Caco-2 (cell line): Measurements from ENCODE around the gene VEPH1. TPM values are rescaled to one million over a fixed set of nuclear protein-coding genes. Genes with fewer than 3 reads are reported as not detected.

Experiments
- BruUV-seq: library from RNA; stranded (reverse); fragments of 400-500 nt; replicated peaks from 2 replicates; lab custom pipeline; 2021; lab: Mats Ljungman, UMichigan
- CTCF ChIA-PET: fragments of 300-600 bp; sonication (Branson Sonifier 250); formaldehyde crosslinking; loops from one replicate; lab custom pipeline; 2022; ENCODE audit warnings: antibody characterized with exemption; lab: Charles Lee
- POLR2A ChIA-PET: fragments of 300-600 bp; sonication (Branson Sonifier 250); formaldehyde crosslinking; loops from one replicate; lab custom pipeline; 2022; ENCODE audit warnings: antibody characterized with exemption; lab: Charles Lee
- DNase-seq, 2 experiments: peaks; one replicate each; pipeline versions ENCODE4 v3.0.0 to v3.0.0-alpha.2; 2020 to 2022
- H3K27me3 ChIP-seq: replicated peaks from 2 replicates; pipeline ENCODE4 v1.6.0; 2011; ENCODE audit warnings: low read length; ENCODE audit not compliant: control insufficient read depth, insufficient read depth
- H3K36me3 ChIP-seq: 2 replicates; pipeline ENCODE4 v1.5.1; 2011; ENCODE audit warnings: low read length; ENCODE audit not compliant: control insufficient read depth, insufficient read depth
- H3K4me1 ChIP-seq: fragments of 250-450 bp; sonication (Bioruptor Pico); 2 replicates; pipeline ENCODE4 v1.5.1; 2020; ENCODE audit warnings: mild to moderate bottlenecking
- H3K4me3 ChIP-seq: 2 replicates; pipeline ENCODE4 v1.5.1; 2011; ENCODE audit warnings: low read depth, mild to moderate bottlenecking, control low read depth, low read length
- H3K9me3 ChIP-seq: fragments of 250-450 bp; sonication (Bioruptor Pico); 2 replicates; pipeline ENCODE4 v1.5.1; 2020; ENCODE audit warnings: mild to moderate bottlenecking, moderate library complexity
- H3K27ac Mint-ChIP-seq: one replicate; pipeline ENCODE4 v1.8.0; 2022; ENCODE audit warnings: mixed read lengths; ENCODE audit not compliant: unreplicated experiment
- H3K27me3 Mint-ChIP-seq: one replicate; pipeline ENCODE4 v1.8.0; 2022; ENCODE audit warnings: mixed read lengths; ENCODE audit not compliant: insufficient read depth, unreplicated experiment
- H3K36me3 Mint-ChIP-seq: one replicate; pipeline ENCODE4 v1.8.0; 2022; ENCODE audit warnings: mild to moderate bottlenecking, mixed read lengths; ENCODE audit not compliant: insufficient read depth, unreplicated experiment
- H3K4me1 Mint-ChIP-seq: one replicate; pipeline ENCODE4 v1.8.0; 2022; ENCODE audit warnings: low read depth, mixed read lengths; ENCODE audit not compliant: unreplicated experiment
- H3K4me3 Mint-ChIP-seq: one replicate; pipeline ENCODE4 v1.8.0; 2022; ENCODE audit warnings: mild to moderate bottlenecking, moderate library complexity, mixed read lengths; ENCODE audit not compliant: unreplicated experiment
- H3K9me3 Mint-ChIP-seq: one replicate; pipeline ENCODE4 v1.8.0; 2022; ENCODE audit warnings: mixed read lengths; ENCODE audit not compliant: unreplicated experiment
- CTCF ChIP-seq, 2 experiments: fragments of 200-600 bp in 1 of 2; IDR thresholded peaks; 1 replicate in 1 of 2; 2 replicates in 1 of 2; pipeline versions ENCODE4 v1.5.1 to v1.8.0; 2011 to 2022; ENCODE audit warnings: antibody characterized with exemption in 1 of 2, control low read depth in 1 of 2, inconsistent platforms in 1 of 2, low read depth in 1 of 2, low read length in 1 of 2, mild to moderate bottlenecking in 1 of 2, moderate library complexity in 1 of 2; ENCODE audit not compliant: insufficient read depth in 1 of 2, severe bottlenecking in 1 of 2, unreplicated experiment in 1 of 2
- intact Hi-C: fragments of 100-400 bp; cut with micrococcal nuclease; formaldehyde crosslinking; loops from one replicate; pipeline ENCODE4 v1.10.0; 2022; ENCODE audit not compliant: unreplicated experiment
- total RNA-seq: library from RNA; stranded (reverse); gene quantifications from 2 replicates; pipeline ENCODE4 v1.2.3, GENCODE V29; 2022

The VEPH1 gene
- total RNA-seq, 1 experiment from 2014 or later: 12.0 TPM

DNA sequence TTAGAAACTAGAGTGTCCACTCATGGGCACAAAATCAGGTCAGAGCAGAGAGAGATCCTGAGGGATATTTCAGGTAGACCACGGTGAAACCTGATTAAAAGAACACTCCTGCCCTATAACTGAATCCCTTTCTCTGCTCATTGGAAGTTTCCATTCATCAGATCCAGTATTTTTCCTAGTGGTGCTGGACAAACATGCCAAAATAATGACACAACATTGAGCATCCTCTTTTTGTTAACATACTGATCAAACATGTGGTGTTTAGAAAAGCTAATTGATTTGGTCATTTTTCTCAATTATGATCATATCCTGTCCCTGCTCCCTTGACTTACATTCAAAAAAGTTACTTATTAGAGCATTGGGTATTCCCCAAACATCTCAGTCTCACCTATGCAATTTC is 39.4 kb downstream of the VEPH1 start:
- Histone ChIP-seq H3K4me3 (no peak overlapping the region), H3K36me3 (no peaks in the 10 kb centered on the region), H3K27me3 (no peaks in the 10 kb centered on the region), H3K9me3 (no peaks in the 10 kb centered on the region), H3K4me1 (no peaks in the 10 kb centered on the region)
- Mint-ChIP-seq H3K27ac (no peak overlapping the region), H3K36me3 (peaks cover 6% of the 10 kb centered on the region), H3K4me1 (no peaks in the 10 kb centered on the region), H3K27me3 (peaks cover 4% of the 10 kb centered on the region), H3K4me3 (no peak overlapping the region), H3K9me3 (no peaks in the 10 kb centered on the region)
- TF ChIP-seq CTCF (IDR thresholded peaks at IDR 0.05; ENCODE audit: insufficient read depth in 1 of 2, low read depth in 1 of 2, low read length in 1 of 2, severe bottlenecking in 1 of 2, unreplicated experiment in 1 of 2): no peak
- ChIA-PET POLR2A (no interaction called here), CTCF (no interaction called here)
- no TSS peak for BruUV-seq
- intact Hi-C loops: no loop called here
- DNase-seq: no peak

GRCh38 chr3:157460253-157460652 is 43.0 kb downstream of the VEPH1 start:
- ChIA-PET CTCF (no interaction called here), POLR2A (no interaction called here)
- no peaks in the 10 kb centered on the region for H3K4me1 ChIP-seq
- BruUV-seq: no TSS peak
- H3K27ac Mint-ChIP-seq: no peak overlapping the region
- H3K9me3 Mint-ChIP-seq: no peaks in the 10 kb centered on the region
- H3K4me3 ChIP-seq: no peak overlapping the region
- H3K9me3 ChIP-seq: no peaks in the 10 kb centered on the region
- no peaks in the 10 kb centered on the region for H3K4me1 Mint-ChIP-seq
- no peaks in the 10 kb centered on the region for H3K36me3 ChIP-seq
- intact Hi-C loops: no loop called here
- H3K27me3 Mint-ChIP-seq: peaks cover 7% of the 10 kb centered on the region
- TF ChIP-seq CTCF (IDR thresholded peaks at IDR 0.05; ENCODE audit: insufficient read depth in 1 of 2, low read depth in 1 of 2, low read length in 1 of 2, severe bottlenecking in 1 of 2, unreplicated experiment in 1 of 2): no peak
- H3K27me3 ChIP-seq: no peaks in the 10 kb centered on the region
- no peaks in the 10 kb centered on the region for H3K36me3 Mint-ChIP-seq
- H3K4me3 Mint-ChIP-seq: no peak overlapping the region
- DNase-seq: no peak

DNA sequence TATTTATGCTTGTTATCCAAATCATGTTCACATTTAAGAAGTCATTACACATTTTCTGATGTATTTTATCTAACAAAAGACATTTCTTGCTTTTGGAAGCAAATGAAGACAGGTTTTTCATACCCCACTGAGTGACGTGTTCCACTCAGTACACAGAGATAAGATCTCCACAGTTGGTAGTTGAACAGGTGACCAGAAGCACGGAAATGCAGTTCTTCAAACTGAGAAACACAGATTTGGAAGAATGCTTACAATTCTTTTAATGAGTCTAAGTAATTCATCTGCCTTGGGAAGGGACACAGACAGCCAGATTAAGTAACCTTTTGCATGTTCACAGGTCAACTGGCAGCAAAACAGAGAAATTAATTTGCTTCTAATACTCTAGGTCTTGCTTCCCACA is 43.5 kb downstream of the VEPH1 start:
- POLR2A ChIA-PET: no interaction called here
- CTCF ChIA-PET: no interaction called here
- Mint-ChIP-seq H3K36me3 (no peaks in the 10 kb centered on the region), H3K4me3 (no peak overlapping the region), H3K27me3 (peaks cover 7% of the 10 kb centered on the region), H3K4me1 (no peaks in the 10 kb centered on the region), H3K9me3 (no peaks in the 10 kb centered on the region), H3K27ac (no peak overlapping the region)
- no peaks in the 10 kb centered on the region for H3K4me1 ChIP-seq
- intact Hi-C loops: no loop called here
- no peak for DNase-seq
- H3K4me3 ChIP-seq: no peak overlapping the region
- no peak for TF ChIP-seq CTCF (IDR thresholded peaks at IDR 0.05; ENCODE audit: insufficient read depth in 1 of 2, low read depth in 1 of 2, low read length in 1 of 2, severe bottlenecking in 1 of 2, unreplicated experiment in 1 of 2)
- BruUV-seq: no TSS peak
- H3K9me3 ChIP-seq: no peaks in the 10 kb centered on the region
- no peaks in the 10 kb centered on the region for H3K36me3 ChIP-seq
- H3K27me3 ChIP-seq: no peaks in the 10 kb centered on the region
